ENCODE data around the gene KIZ.

DNA sequence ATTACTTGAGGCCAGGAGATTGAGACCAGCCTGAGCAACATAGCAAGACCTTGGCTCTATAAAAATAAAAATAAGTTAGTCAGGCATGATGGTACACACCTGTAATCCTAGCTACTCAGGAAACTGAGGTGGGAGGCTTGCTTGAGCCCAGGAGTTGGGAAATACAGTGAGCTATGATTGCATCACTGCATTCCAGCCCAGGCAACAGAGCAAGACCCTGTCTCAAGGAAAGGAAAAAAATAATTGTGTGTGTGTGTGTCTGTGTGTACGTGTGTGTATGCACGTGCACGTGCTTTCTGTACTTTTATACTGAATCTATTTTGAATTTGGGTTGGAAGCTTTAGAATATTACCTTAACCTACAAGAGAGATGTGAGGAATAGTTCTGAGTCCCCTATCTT is 58.9 kb downstream of the KIZ start:
- TF ChIP-seq, protein P1, sequence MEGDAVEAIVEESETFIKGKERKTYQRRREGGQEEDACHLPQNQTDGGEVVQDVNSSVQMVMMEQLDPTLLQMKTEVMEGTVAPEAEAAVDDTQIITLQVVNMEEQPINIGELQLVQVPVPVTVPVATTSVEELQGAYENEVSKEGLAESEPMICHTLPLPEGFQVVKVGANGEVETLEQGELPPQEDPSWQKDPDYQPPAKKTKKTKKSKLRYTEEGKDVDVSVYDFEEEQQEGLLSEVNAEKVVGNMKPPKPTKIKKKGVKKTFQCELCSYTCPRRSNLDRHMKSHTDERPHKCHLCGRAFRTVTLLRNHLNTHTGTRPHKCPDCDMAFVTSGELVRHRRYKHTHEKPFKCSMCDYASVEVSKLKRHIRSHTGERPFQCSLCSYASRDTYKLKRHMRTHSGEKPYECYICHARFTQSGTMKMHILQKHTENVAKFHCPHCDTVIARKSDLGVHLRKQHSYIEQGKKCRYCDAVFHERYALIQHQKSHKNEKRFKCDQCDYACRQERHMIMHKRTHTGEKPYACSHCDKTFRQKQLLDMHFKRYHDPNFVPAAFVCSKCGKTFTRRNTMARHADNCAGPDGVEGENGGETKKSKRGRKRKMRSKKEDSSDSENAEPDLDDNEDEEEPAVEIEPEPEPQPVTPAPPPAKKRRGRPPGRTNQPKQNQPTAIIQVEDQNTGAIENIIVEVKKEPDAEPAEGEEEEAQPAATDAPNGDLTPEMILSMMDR (IDR thresholded peaks at IDR 0.05), result no peak
- no peak for TF ChIP-seq POLR2A (IDR thresholded peaks at IDR 0.05)
